Heart left ventricle (tissue), 16 donors: ENCODE data around the gene PHACTR1. TPM values are rescaled to one million over a fixed set of nuclear protein-coding genes. Genes with fewer than 3 reads are reported as not detected.

Experiments
- ATAC-seq, 4 donors: fragments of 200-7000 bp; cut with Tn5 transposase; one replicate each; pipeline ENCODE4 v1.9.1; 2020 to 2022; ENCODE audit warnings: moderate library complexity in 4 of 4, mild to moderate bottlenecking in 3 of 4, moderate number of reproducible peaks in 1 of 4
- DNase-seq, 5 donors: peaks; one replicate each; pipeline ENCODE4 v3.0.0-alpha.2; 2020
- H3K27ac ChIP-seq, 12 donors: fragments of 200-600 bp; sonication (generic) in 4 of 12; one replicate each; pipeline versions ENCODE4 v1.5.0 to v1.8.0; 2016 to 2022; ENCODE audit warnings: mild to moderate bottlenecking in 2 of 12
- H3K27me3 ChIP-seq, 9 donors: fragments of 200-600 bp; sonication (generic) in 2 of 9; one replicate each; pipeline versions ENCODE4 v1.5.1 to v1.8.0; 2016 to 2022; ENCODE audit warnings: mild to moderate bottlenecking in 3 of 9
- H3K36me3 ChIP-seq, 9 donors: fragments of 200-600 bp; sonication (generic) in 2 of 9; one replicate each; pipeline versions ENCODE4 v1.5.0 to v1.8.0; 2018 to 2022; ENCODE audit warnings: mild to moderate bottlenecking in 2 of 9
- H3K4me1 ChIP-seq, 12 donors: fragments of 200-600 bp; sonication (generic) in 4 of 12; one replicate each; pipeline versions ENCODE4 v1.5.0 to v1.8.0; 2016 to 2022; ENCODE audit warnings: mild to moderate bottlenecking in 3 of 12
- H3K4me3 ChIP-seq, 12 donors: fragments of 200-600 bp; sonication (generic) in 4 of 12; one replicate each; pipeline versions ENCODE4 v1.5.0 to v1.8.0; 2017 to 2022; ENCODE audit warnings: mild to moderate bottlenecking in 9 of 12, moderate library complexity in 4 of 12
- H3K9me3 ChIP-seq, 12 donors: fragments of 200-600 bp; sonication (generic) in 4 of 12; one replicate each; pipeline versions ENCODE4 v1.5.0 to v1.8.0; 2016 to 2022; ENCODE audit warnings: mild to moderate bottlenecking in 1 of 12
- CTCF ChIP-seq, 12 donors: fragments of 200-600 bp; sonication (generic) in 4 of 12; IDR thresholded peaks; one replicate each; pipeline versions ENCODE4 v1.5.0 to v1.8.0; 2018 to 2022; ENCODE audit warnings: antibody characterized with exemption in 12 of 12, mild to moderate bottlenecking in 5 of 12
- POLR2A ChIP-seq, 2 donors: fragments of 450-650 bp; IDR thresholded peaks; one replicate each; pipeline ENCODE4 v1.6.1; 2017; ENCODE audit warnings: antibody characterized with exemption in 2 of 2, mild to moderate bottlenecking in 2 of 2, moderate library complexity in 2 of 2
- WGBS, 4 donors: extraction: QIAGEN DNeasy Blood & Tissue Kit in 2 of 4; methylation state at CpG; one replicate each; pipeline versions ENCODE4 v1.1.5 to v1.1.7; 2013 to 2018; 5-methylcytosine and 5-hydroxymethylcytosine counted together
- intact Hi-C, 10 donors: fragments of 100-400 bp; cut with DNase I; formaldehyde crosslinking; loops; one replicate each; pipeline versions ENCODE4 v1.11.1 to v1.14.2; 2022
- polyA plus RNA-seq, 2 donors: library from polyadenylated mRNA; stranded (reverse); fragments of 200-250 nt; gene quantifications; one replicate each; pipeline ENCODE4 v1.2.3, GENCODE V29; 2013
- total RNA-seq, 9 donors: library from RNA; depleted of rRNA in 2 of 9; stranded (reverse); fragments of >200 nt in 2 of 9; fragmentation: NEBNext Ultra II Directional in 3 of 9; extraction: Animal tissue kit (Norgen Biotek cat#: 25700) in 3 of 9; gene quantifications; one replicate each; pipeline versions ENCODE4 v1.1.0 to v1.2.4, GENCODE V29; 2016 to 2023
- donor health status: ischemic (EF 13 %, LVEDD 7.1; RV severe dilation, severe dysfunction).
- donor health status: healthy with polysubstance abuse.
- donor health status: DM: no; HTN: yes; CAD: no.
- donor health status: DM: no; HTN: no; CAD: no.
- donor health status: ischemic (EF 25% LVEDD 6.9; RV normal size, moderate dysfunction).
- donor health status: ischemic (EF 25% LVEDD 5.7; RV mildly dilated, moderate dysfunction).
- donor health status: healthy.
- donor health status: DM: yes; HTN: yes; CAD: no.
- donor health status: ischemic (EF 35%, LVEDD 5.7; RV mildly dilated, moderate dysfunction).
- donor health status: nonischemic (EF 11% LVEDD 7.7; RV severe dilation, severe dysfunction).
- donor health status: DM: yes; HTN: yes; CAD: no.
- donor health status: PGD.
- donor health status: ischemic (EF 29% LVEDD 5.4; RV normal size, mild dysfunction).
- donor health status: nonischemic (EF 23%, LVEDD 6.1; RV moderate dilation, normal function).

PHACTR1 gene
- total and polyA plus RNA-seq, 11 donors = 21.2 to 238 (median 87.4) TPM

- Histone ChIP-seq H3K4me3 (peak overlapping the region in 10 of 12 donors; percentile 13 to 35 (median 27)), H3K27ac (peak overlapping the region; percentile 63 to 88 (median 75)), H3K36me3 (no peaks in the 10 kb centered on the region), H3K9me3 (no peaks in the 10 kb centered on the region), H3K4me1 (peaks cover 0 to 66% (median 26%) of the 10 kb centered on the region in 12 donors), H3K27me3 (no peaks in the 10 kb centered on the region)
- WGBS, 4 donors = 14 to 33% (median 31%) methylated on average over 5 of the region's 5 CpGs
- no peak for TF ChIP-seq POLR2A (IDR thresholded peaks at IDR 0.05)
- no peak for TF ChIP-seq CTCF (IDR thresholded peaks at IDR 0.05)
- intact Hi-C loops = loop anchor here in 5 of 10 donors (2.0 to 5.0 kb wide), 3 partner anchors 49 to 159 kb away; no protein-coding TSS in a partner anchor
- DNase-seq (no peak), ATAC-seq (peak in 1 of 4 donors; percentile 59)
Observed at GRCh38 chr6:12962987-12963386, 246.4 kb downstream of the PHACTR1 start.

- Histone ChIP-seq H3K9me3 (no peaks in the 10 kb centered on the region), H3K4me3 (peak overlapping the region in 9 of 12 donors; percentile 13 to 35 (median 28)), H3K27ac (peak overlapping the region; percentile 63 to 88 (median 75)), H3K27me3 (no peaks in the 10 kb centered on the region), H3K4me1 (peaks cover 0 to 68% (median 26%) of the 10 kb centered on the region in 12 donors), H3K36me3 (no peaks in the 10 kb centered on the region)
- DNase-seq (no peak), ATAC-seq (peak; percentile 49 to 69 (median 59))
- 35 to 55% (median 48%) methylated on average over 4 of the region's 4 CpGs for WGBS, 4 donors
- no peak for TF ChIP-seq CTCF (IDR thresholded peaks at IDR 0.05)
- TF ChIP-seq POLR2A (IDR thresholded peaks at IDR 0.05) = no peak
- intact Hi-C loops = loop anchor here in 5 of 10 donors (2.0 to 5.0 kb wide), 3 partner anchors 49 to 159 kb away; no protein-coding TSS in a partner anchor
Observed at GRCh38 chr6:12963567-12963966, 247.0 kb downstream of the PHACTR1 start.

GRCh38 chr6:12967686-12968085, 251.1 kb downstream of the PHACTR1 start:
- ATAC-seq (no peak), DNase-seq (no peak)
- Histone ChIP-seq H3K4me3 (no peak overlapping the region), H3K9me3 (no peaks in the 10 kb centered on the region), H3K36me3 (no peaks in the 10 kb centered on the region), H3K27me3 (no peaks in the 10 kb centered on the region), H3K4me1 (peaks cover 0 to 34% (median 10%) of the 10 kb centered on the region in 12 donors), H3K27ac (peak overlapping the region in 1 of 12 donors; percentile 4)
- TF ChIP-seq POLR2A (IDR thresholded peaks at IDR 0.05) (no peak), CTCF (IDR thresholded peaks at IDR 0.05) (no peak)
- WGBS, 4 donors = 68 to 79% (median 76%) methylated on average over 7 of the region's 7 CpGs
- intact Hi-C loops = no loop called here

- H3K27ac ChIP-seq = peak overlapping the region in 4 of 12 donors; percentile 2 to 41 (median 26)
- peaks cover 0 to 28% (median 7%) of the 10 kb centered on the region in 12 donors for H3K4me1 ChIP-seq
- no peak overlapping the region for H3K4me3 ChIP-seq
- ATAC-seq = no peak
- no peaks in the 10 kb centered on the region for H3K27me3 ChIP-seq
- TF ChIP-seq CTCF (IDR thresholded peaks at IDR 0.05) (no peak), POLR2A (IDR thresholded peaks at IDR 0.05) (no peak)
- no peak for DNase-seq
- WGBS, 4 donors = 76 to 84% (median 80%) methylated on average over 4 of the region's 4 CpGs
- no peaks in the 10 kb centered on the region for H3K9me3 ChIP-seq
- intact Hi-C loops = no loop called here
- no peaks in the 10 kb centered on the region for H3K36me3 ChIP-seq
Observed at GRCh38 chr6:12968290-12968689, 251.7 kb downstream of the PHACTR1 start.
